HL-60/S4 treated with retinoic acid at 250 ng/mL for 4 days and 3 days (cell line): Measurements from ENCODE around the gene RYK.
"Not testable (repeated sequence)": the region's sequence is repeated elsewhere in the genome, so short reads cannot be mapped to it uniquely, and the experiment has no call there.

Source experiments
- in situ Hi-C: fragments of 300-500 bp; cut with MboI; formaldehyde crosslinking; loops from 2 replicates; pipeline ENCODE4 v1.7.0; 2022; ENCODE audit warnings: low sequenced_read_pairs

Gene RYK

GRCh38 chr3:134250717-134251220 lies at the start of gene RYK:
Gene RYK (minus strand): TSS chr3:134250859. CDS start chr3:134250654, 205 bp downstream.
- in situ Hi-C loops = no loop called here

GRCh38 chr3:134299888-134300206 lies 49.2 kb upstream of the RYK start:
- in situ Hi-C loops = loop anchor here (10.0 kb wide), 1 partner anchor 175 kb away; no protein-coding TSS in a partner anchor

- in situ Hi-C loops = no loop called here
Observed at GRCh38 chr3:134299185-134299887, 48.7 kb upstream of the RYK start.

GRCh38 chr3:134298249-134298648 lies 47.6 kb upstream of the RYK start:
- in situ Hi-C loops = no loop called here

GRCh38 chr3:134296616-134297015 lies 46.0 kb upstream of the RYK start:
- in situ Hi-C loops = no loop called here

GRCh38 chr3:134295930-134296329 lies 45.3 kb upstream of the RYK start:
- in situ Hi-C loops = no loop called here

GRCh38 chr3:134294302-134295280 lies 43.9 kb upstream of the RYK start:
- in situ Hi-C loops = no loop called here

GRCh38 chr3:134291319-134292254 lies 40.9 kb upstream of the RYK start:
- in situ Hi-C loops = no loop called here

- in situ Hi-C loops = no loop called here
Observed at GRCh38 chr3:134287512-134287911, 36.9 kb upstream of the RYK start.

GRCh38 chr3:134284438-134284837 lies 33.8 kb upstream of the RYK start:
- in situ Hi-C loops = no loop called here

- in situ Hi-C loops = no loop called here
Observed at GRCh38 chr3:134282659-134283047, 32.0 kb upstream of the RYK start.

GRCh38 chr3:134281912-134282658 lies 31.4 kb upstream of the RYK start:
- in situ Hi-C loops = no loop called here

- in situ Hi-C loops = no loop called here
Observed at GRCh38 chr3:134279466-134279865, 28.8 kb upstream of the RYK start.

- in situ Hi-C loops = no loop called here
Observed at GRCh38 chr3:134277066-134277660, 26.5 kb upstream of the RYK start.

GRCh38 chr3:134276086-134276485 lies 25.4 kb upstream of the RYK start:
- in situ Hi-C loops = no loop called here

GRCh38 chr3:134275110-134275509 lies 24.5 kb upstream of the RYK start:
- in situ Hi-C loops = not testable (repeated sequence)

- in situ Hi-C loops = no loop called here
Observed at GRCh38 chr3:134274571-134274970, 23.9 kb upstream of the RYK start.

- in situ Hi-C loops = no loop called here
Observed at GRCh38 chr3:134267996-134268395, 17.3 kb upstream of the RYK start.

- in situ Hi-C loops = no loop called here
Observed at GRCh38 chr3:134260987-134261386, 10.3 kb upstream of the RYK start.
